HT-29 (cell line): ENCODE results near the gene SCN4A. TPM values are rescaled to one million over a fixed set of nuclear protein-coding genes. Genes with fewer than 3 reads are reported as not detected.
A peak's percentile ranks its signal among the peaks of the same experiment; 100 is the strongest.
"Not testable (repeated sequence)": the region's sequence is repeated elsewhere in the genome, so short reads cannot be mapped to it uniquely, and the experiment has no call there.

ENCODE experiments used
- DNase-seq: peaks from one replicate; pipeline ENCODE4 v3.0.0-alpha.2; 2015; ENCODE audit warnings: low spot score
- total RNA-seq: library from RNA; depleted of rRNA; stranded (reverse); fragments of >200 nt; shearing (Covaris generic); gene quantifications from 2 replicates; pipeline ENCODE4 v1.2.3, GENCODE V29; 2014; rRNA removed

The SCN4A gene
- not detected in 2 replicates for total RNA-seq

GRCh38 chr17:63972796-63973195 is at the start of gene SCN4A:
Gene SCN4A (minus strand): TSS chr17:63972918. CDS start chr17:63972841, 77 bp downstream.
- DNase-seq = no peak

DNA sequence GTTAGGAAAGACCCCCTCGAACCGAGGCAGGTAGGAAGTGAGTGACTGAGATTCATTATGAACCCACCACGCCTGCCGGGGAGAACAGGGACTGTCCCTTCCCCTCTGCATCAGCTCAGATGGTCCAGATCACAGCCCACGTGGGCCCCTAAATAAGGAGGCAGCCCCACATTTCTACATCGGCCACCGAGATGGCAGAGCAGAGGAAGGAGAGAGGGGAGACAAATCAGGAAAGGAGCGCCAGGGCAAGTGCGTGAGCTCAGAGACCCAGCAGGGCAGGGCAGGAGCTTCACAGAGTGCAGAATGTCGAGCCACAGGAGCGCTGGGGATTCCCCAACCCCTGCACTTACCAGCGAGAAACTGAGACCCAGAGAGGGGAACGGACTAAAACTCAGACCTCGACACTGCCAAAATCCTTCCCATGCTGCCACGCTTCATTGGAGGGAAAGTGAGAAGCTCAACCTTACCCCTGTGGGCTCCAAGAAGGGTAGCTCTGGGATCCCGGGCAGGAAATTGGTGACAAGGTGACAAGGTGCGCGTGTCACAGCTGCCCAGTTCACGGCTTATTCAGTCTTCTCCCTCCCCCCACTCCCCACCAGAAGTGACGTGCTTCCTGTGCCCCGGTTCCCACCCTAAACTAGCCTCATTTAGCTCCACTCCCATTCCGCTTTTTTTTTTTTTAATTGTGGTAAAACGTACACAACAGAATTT is 47.5 kb upstream of the SCN4A start, which contains the start of gene ICAM2:
TSS of gene ICAM2 (minus strand) at position 578 of the 711 bp plus-strand sequence. CDS start 13,942 bp downstream, outside the sequence.
- DNase-seq = no peak

- not testable (repeated sequence) for DNase-seq
Measured at GRCh38 chr17:64019551-64019961, 46.8 kb upstream of the SCN4A start.

DNA sequence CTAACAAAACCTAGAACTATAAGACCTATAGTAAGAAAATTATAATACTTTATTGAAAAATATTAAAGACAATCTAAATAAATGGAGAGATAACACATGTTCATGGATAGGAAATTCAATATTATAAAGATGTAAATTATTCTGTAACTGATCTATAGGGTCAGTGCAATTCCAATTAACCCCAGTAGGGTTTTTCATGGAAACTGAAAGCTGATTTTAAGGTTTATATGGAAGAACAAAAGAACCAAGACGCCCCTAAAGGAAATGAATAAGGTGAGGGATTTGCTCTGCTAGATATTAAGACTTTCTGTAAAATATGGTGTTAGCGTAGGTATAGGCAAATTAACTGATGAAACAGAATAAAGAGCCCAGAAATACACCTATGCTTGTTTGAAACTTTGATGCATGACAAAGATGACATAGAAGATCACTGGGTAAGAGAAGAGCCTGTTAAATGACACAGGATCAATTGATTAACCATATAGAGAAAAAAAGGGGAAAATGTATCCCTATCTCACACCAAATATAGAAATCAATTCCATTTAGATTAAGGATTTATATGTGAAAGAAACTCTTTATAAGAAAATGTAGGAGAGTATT is 44.8 kb upstream of the SCN4A start:
- DNase-seq = no peak

DNA sequence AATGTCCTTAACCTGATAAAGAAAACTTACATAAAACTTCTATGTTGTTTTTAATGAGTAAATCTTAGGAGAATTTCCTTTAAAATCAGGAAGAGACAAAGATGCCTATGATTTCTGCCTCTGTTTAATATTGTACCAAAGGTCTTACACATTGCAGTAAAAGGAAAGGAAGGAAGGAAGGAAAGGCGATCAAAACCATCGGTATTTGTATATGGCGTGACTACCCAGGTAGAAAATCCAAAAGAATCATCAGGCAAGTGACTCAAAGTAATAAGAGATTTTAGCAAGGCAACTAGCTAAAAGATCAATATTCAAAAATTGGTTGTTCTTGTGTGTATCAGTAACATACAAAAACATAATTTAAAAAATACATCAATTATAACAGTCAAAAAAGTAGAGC is 44.3 kb upstream of the SCN4A start:
- DNase-seq = no peak

DNA sequence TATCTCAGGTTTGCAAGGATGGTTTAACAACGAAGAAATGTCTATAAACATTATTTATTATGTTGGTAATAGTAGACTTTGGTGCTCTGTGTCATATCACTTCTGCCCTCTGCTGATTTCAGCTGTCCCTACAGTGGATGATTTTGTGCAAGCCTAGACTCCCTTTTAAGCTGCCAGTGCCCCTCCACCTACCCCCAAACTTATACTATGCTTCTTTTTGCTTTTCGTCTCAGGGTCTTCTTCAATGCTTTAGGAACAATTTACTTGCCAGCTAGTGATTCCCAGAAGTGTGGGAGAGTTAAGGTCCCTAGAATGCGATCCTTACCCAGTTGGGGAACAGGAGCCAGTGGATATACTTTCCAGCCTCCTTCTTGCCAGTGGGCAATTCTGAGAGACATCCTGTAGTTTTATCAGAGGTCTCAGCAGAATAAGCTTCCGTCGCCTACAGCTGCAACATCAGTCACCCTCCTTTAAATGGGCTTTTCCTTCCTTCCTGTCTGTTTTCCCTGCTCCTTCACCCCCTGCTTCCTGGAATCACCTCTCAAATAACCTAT is 43.6 kb upstream of the SCN4A start:
- DNase-seq = no peak

DNA sequence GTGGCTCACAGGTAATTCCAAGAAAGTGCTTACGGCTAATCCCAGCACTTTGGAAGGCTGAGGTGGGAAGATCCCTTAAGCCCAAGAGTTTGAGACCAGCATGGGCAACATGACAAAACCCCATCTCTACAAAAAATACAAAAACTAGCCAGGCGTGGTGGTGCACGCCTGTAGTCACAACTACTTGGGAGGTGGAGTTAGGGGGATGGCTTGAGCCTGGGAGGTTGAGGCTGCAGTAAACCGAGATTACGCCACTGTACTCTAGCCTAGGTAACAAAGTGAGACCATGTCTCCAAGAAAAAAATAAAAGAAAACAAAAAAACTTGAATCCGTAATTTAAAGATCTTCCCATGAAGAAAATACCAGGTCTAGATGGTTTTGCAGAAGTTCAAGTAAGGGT is 42.7 kb upstream of the SCN4A start:
- DNase-seq = no peak

DNA sequence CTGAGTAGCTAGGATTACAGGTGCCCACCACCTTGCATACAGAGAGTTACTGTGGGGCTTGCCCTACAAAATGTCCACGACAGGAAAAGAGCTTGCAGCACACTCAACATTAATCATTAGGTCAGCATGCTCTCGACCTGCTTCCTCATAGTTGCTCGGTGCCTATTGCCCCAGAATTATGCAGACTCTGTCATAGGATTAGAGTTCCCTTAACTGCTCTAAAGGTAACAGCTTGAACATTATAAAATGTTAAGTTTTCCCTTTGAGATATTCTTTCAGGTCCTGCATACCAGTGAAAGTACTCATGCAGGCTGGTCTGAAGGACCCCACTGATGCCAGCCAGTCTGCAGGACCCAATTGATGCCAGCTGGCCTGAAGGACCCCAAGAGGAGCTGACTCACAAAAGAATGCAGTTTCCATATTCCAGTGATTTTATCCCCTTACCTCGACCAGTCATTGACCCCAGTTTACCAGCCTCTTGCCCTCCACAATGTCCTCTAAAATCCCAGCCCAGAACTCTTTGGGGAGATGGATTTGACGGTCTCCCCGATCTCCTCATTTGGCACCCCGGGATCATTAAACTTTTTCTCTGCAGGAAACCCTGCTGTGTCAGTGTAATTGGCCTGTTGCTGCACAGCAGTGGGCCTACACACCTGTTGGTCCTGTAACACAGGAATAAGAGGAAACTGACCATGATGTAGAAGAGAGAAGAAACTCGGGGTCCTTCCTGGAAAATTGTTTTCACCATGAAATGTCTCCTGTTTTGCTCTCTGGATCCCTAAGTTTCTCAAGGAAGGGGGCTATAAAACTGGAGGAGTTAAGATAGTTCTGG is 37.1 kb upstream of the SCN4A start:
- no peak for DNase-seq

DNA sequence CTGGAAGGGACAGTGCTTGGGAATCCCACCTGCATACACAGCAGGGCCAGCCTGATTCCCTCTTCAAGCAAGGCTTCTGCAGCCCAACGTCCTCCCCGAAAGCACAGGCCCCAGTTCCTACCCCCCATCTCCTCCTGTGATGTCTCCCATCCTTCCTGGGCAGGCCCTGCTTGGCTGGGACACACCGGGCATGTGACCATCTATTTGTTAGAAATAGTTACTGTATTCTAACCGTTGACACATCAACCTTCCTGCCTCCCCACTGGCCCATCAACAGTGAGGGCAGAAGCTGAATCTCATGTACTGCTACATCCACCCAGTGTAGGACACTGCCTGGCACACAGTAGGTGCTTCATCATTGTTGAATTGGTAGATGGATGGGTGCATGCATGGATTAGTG is 36.1 kb upstream of the SCN4A start:
- no peak for DNase-seq

- no peak for DNase-seq
Measured at GRCh38 chr17:64008346-64008745, 35.6 kb upstream of the SCN4A start.

DNA sequence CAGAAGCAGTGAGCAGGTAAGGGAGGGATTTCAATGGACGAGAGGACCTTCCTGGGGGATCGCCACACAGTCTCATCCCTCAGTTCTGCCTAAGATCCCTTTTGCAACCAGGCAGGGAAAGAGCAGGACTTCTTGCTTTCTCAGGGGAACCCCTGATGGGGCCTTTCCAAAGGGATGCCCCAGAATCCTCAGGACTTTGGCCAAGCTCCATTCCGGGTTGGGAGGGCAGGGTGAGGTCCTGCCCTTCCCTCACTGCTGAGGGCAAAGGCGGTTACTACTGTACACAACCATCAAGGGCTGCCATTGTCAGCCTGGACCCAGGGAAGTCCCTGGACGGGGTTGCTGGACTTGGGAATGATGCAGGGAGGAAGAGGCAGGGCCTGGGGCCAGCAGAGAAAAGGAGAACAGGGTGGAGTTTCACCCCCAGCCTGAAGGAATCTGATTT is 35.1 kb upstream of the SCN4A start:
- DNase-seq = no peak

DNA sequence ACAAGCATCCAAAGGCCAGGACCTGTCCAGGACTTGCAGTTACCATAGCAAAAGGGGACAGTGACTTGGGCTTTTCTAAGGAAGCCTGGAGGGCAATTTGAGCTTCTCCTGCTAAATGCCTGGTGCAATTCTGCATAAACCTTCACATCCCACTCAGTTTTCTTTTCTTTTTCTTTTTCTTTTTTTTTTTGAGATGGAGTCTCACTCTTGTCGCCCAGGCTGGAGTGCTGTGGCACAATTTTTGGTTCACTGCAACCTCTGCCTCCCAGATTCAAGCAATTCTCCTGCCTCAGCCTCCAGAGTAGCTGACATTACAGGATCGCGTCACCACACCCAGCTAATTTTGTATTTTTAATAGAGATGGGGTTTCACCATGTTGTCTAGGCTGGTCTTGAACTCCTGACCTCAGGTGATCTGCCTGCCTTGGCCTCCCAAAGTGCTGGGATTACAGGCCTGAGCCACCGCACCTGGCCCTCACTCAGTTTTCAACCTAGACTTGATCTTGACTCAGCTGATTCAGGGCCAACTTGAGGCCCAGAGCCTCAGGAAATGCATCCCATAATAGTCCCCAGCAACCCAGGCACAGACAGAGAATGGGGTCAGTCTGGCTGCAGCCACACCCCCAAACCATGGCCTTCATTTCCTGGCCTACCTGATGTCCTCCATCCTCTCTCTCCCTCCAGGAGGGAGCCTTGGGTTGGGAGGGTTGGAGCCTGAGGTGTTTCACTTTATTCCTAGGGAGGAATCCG is 34.5 kb upstream of the SCN4A start:
- not testable (repeated sequence) for DNase-seq

- DNase-seq = no peak
Measured at GRCh38 chr17:64006361-64007088, 33.8 kb upstream of the SCN4A start.

DNA sequence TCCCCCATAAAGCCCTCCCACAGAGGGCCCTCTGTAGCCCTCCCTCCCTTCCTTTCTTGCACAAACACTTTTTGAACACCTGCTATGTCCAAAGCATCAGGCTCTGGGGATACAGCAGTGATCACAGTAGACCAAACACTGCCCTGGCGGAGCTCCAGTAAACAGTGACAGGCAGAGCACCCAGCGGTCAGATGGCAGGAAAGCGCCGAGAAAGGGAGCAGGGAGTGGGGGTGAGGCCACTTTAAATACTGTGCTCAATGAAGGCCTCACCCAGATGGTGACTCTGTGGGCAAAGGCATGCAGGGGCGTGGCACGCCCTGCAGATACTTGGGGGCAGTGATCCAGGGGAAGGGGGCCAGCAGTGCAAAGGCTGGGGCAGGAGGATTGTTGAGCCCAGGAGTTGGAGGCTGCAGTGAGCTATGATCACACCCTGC is 33.0 kb upstream of the SCN4A start:
- DNase-seq = peak; percentile 37

GRCh38 chr17:64004903-64005733 is 32.4 kb upstream of the SCN4A start:
- no peak for DNase-seq

DNA sequence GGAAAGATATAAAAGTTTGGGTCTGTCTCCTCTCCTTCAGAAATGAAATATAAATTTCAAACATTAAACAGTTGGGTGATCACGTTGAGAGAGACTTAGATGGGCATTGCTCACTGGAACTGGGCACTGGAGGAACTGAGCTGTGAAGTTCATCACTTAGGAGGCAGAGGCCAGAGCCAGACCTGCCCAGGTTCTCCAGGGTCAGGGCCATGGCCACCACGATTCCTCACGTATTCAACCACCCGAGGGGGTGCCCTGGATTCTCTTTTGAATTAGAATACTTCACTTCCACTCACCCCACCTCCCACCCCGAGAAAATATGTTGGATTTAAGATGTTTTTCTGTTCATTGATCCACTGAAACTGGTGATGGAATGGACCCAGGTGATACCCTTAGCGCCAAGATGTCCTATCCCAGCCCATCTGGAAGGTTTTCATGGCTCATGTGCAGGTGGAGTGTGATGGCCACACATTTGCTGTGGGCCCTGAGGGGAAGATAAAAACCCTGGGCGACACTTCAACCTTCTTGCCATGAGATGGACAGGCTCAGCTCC is 31.6 kb upstream of the SCN4A start:
- DNase-seq = no peak

- DNase-seq = no peak
Measured at GRCh38 chr17:64003526-64004121, 30.9 kb upstream of the SCN4A start.

DNA sequence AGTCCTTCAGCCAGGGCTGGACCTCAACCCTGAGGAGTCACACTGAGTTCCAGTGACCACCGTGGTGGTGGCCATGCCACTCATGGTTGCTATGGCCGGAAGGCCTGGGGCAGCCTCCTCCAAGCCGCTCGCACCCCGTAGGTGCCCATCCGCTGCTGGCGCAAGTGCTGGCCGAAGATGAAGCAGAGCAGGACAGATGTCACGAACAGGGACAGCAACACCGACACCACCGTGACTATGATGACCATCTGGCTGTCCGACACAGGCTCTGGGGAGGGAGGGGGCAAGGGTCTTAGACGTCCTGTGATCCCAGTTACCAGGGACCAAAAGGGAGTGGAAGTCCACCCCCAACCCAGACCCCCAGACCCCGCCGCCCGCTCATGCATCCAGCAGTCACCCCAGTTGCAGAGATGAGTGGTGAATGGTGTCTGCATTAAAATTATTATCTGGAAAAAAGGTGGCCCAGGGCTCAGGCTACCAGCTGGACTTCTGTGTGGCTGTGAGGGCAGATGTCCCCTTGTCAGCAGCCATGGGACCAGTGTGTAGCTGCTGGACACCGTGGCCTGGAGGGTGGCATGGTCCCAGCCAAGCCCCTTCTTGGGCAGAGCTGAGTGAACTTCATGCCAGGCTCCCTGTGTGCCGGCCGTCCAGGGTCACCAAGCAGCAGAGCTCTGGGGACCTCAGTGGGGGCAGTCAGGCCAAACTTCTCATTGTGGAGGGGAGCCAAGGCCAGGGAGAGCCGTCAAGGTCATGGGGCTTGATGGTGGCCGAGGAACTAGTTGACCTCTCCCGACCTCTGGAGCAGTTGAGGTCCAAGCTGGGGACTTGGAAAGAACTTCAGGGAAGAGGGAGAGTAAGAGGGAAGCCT is 30.2 kb upstream of the SCN4A start:
- DNase-seq = no peak
